Transverse colon (tissue), 4 donors: ENCODE results near the gene ZBTB37.

Experiments
- EP300 ChIP-seq: sonication (generic); formaldehyde crosslinking; IDR thresholded peaks from one replicate; pipeline ENCODE4 v1.6.1; 2017; ENCODE audit warnings: antibody characterized with exemption, low read depth
- POLR2A ChIP-seq: fragments of 450-650 bp; IDR thresholded peaks from one replicate; pipeline ENCODE4 v1.6.1; 2016; ENCODE audit warnings: antibody characterized with exemption, mild to moderate bottlenecking, moderate library complexity
- POLR2AphosphoS5 ChIP-seq, 3 donors: sonication (generic); formaldehyde crosslinking; IDR thresholded peaks; one replicate each; pipeline ENCODE4 v1.6.1; 2016; ENCODE audit warnings: antibody characterized with exemption in 3 of 3
- TF ChIP-seq, protein P1 (sequence below), 5 experiments: fragments of 200-600 bp in 3 of 5; fragments of 450-650 bp in 2 of 5; sonication (generic) in 3 of 5; IDR thresholded peaks; 1 replicate in 2 of 5; 2 replicates in 3 of 5; pipeline ENCODE4 v1.5.1; 2016 to 2017; ENCODE audit warnings: antibody characterized with exemption in 5 of 5, inconsistent platforms in 3 of 5, mild to moderate bottlenecking in 2 of 5, moderate library complexity in 1 of 5

DNA sequence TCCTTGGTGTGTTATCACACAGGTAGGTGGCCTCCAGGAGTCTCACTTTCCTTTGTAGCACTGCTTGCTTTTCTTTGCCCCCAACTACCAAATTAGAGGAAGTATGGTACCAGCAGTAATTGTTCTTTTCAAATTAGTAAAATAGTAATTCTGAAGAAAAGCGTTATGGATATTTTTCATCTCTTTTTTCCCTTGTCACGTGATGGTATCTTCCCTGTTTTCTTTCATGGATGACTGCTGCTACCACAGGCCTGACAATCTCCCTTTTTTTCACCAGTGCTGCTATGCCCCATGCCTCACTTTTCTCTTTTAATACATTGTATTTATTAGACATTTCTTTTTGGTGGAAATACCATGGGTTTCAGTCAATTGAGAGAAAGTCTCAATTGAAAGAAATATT is 3.3 kb downstream of the ZBTB37 start:
- TF ChIP-seq POLR2A (no peak), POLR2AphosphoS5 (IDR thresholded peaks at IDR 0.05) (no peak), EP300 (no peak)
- TF ChIP-seq, protein P1, sequence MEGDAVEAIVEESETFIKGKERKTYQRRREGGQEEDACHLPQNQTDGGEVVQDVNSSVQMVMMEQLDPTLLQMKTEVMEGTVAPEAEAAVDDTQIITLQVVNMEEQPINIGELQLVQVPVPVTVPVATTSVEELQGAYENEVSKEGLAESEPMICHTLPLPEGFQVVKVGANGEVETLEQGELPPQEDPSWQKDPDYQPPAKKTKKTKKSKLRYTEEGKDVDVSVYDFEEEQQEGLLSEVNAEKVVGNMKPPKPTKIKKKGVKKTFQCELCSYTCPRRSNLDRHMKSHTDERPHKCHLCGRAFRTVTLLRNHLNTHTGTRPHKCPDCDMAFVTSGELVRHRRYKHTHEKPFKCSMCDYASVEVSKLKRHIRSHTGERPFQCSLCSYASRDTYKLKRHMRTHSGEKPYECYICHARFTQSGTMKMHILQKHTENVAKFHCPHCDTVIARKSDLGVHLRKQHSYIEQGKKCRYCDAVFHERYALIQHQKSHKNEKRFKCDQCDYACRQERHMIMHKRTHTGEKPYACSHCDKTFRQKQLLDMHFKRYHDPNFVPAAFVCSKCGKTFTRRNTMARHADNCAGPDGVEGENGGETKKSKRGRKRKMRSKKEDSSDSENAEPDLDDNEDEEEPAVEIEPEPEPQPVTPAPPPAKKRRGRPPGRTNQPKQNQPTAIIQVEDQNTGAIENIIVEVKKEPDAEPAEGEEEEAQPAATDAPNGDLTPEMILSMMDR (IDR thresholded peaks at IDR 0.05) = no peak
